ENCODE results near the gene SHANK2. TPM values are rescaled to one million over a fixed set of nuclear protein-coding genes. Genes with fewer than 3 reads are reported as not detected.

SHANK2 gene
- total RNA-seq, 1 experiment from 2014 or later: 23.8 TPM

GRCh38 chr11:71263386-71263785, 11.0 kb upstream of the SHANK2 start:
- no peaks in the 10 kb centered on the region for H3K27me3 ChIP-seq (ENCODE audit: insufficient read depth, low read length)
- no peak overlapping the region for H3K9ac ChIP-seq (ENCODE audit: extremely low read depth, insufficient read length, low read length)
- H3K18ac ChIP-seq (ENCODE audit: insufficient read length, low read depth, low read length): no peak overlapping the region
- H3K23me2 ChIP-seq (ENCODE audit: insufficient read length, low read depth, low read length, poor library complexity, severe bottlenecking): no peaks in the 10 kb centered on the region
- Mint-ChIP-seq H3K9me3 (peaks cover 8 to 16% of the 10 kb centered on the region in 2 experiments), H3K4me3 (no peak overlapping the region), H3K27me3 (ENCODE audit: low read depth) (peaks cover 20% of the 10 kb centered on the region), H3K27ac (no peak overlapping the region), H3K4me1 (peaks cover 12 to 16% of the 10 kb centered on the region in 2 experiments), H3K36me3 (ENCODE audit: insufficient read depth in 1 of 3, low read depth in 3 of 3) (peaks cover 3 to 4% (median 3%) of the 10 kb centered on the region in 3 experiments; a peak in 6 of 7 replicates)
- H3K27ac ChIP-seq (ENCODE audit: insufficient read length, low read depth, low read length): no peak overlapping the region
- H4K8ac ChIP-seq (replicated peaks; ENCODE audit: insufficient read length, low read depth, low read length): no peak overlapping the region
- no peak overlapping the region for H3K4me2 ChIP-seq (ENCODE audit: insufficient read depth, insufficient read length, low read length)
- H3T11ph ChIP-seq (ENCODE audit: low read length): no peak overlapping the region
- no peak overlapping the region for H4K91ac ChIP-seq (ENCODE audit: insufficient read length, low read depth, low read length)
- H3K9me3 ChIP-seq (ENCODE audit: control insufficient read depth, low read depth, low read length): no peaks in the 10 kb centered on the region
- H3K4ac ChIP-seq (ENCODE audit: low read depth, low read length): no peak overlapping the region
- no peak for DNase-seq
- no CpG with 5 or more reads among the region's 4 CpGs for WGBS (ENCODE audit: extremely low coverage, insufficient read length, low lambda C conversion rate)
- H3K79me2 ChIP-seq (ENCODE audit: insufficient read depth, low read length): no peaks in the 10 kb centered on the region
- H2BK15ac ChIP-seq (ENCODE audit: low read depth, low read length): no peak overlapping the region
- no peak overlapping the region for H2AFZ ChIP-seq (ENCODE audit: low read length)
- H2BK5ac ChIP-seq (ENCODE audit: insufficient read length, low read length): no peak overlapping the region
- no peak for TF ChIP-seq CTCF (conservative IDR thresholded peaks at IDR 0.05)
- no peak overlapping the region for H2AK5ac ChIP-seq (ENCODE audit: insufficient read length, low read length)
- no peak overlapping the region for H3K14ac ChIP-seq (ENCODE audit: insufficient read depth, low read length)
- H3K79me1 ChIP-seq (ENCODE audit: insufficient read depth, low read depth, low read length, poor library complexity, severe bottlenecking): no peaks in the 10 kb centered on the region
- no peak overlapping the region for H3K23ac ChIP-seq (ENCODE audit: insufficient read length, low read depth, low read length)
- no peak overlapping the region for H3K56ac ChIP-seq (ENCODE audit: insufficient read length, low read depth, low read length)
- no peak overlapping the region for H4K5ac ChIP-seq (ENCODE audit: insufficient read length, low read depth, low read length)
- no peak overlapping the region for H2BK120ac ChIP-seq (ENCODE audit: low read depth, low read length, poor library complexity, severe bottlenecking)
- H4K20me1 ChIP-seq (ENCODE audit: control insufficient read depth, insufficient read depth, insufficient read length): no peaks in the 10 kb centered on the region
- no peaks in the 10 kb centered on the region for H3K4me1 ChIP-seq (ENCODE audit: insufficient read depth, low read length)
- H2BK12ac ChIP-seq (ENCODE audit: insufficient read length, low read depth, low read length): no peak overlapping the region
- H2BK20ac ChIP-seq (ENCODE audit: low read depth, low read length, poor library complexity, severe bottlenecking): no peak overlapping the region

All from H9 (cell line).